PC-3 (cell line): Measurements from ENCODE around the gene ATRAID. TPM values are rescaled to one million over a fixed set of nuclear protein-coding genes. Genes with fewer than 3 reads are reported as not detected.

Experiments
- ATAC-seq: fragments of 200-7000 bp; cut with Tn5 transposase; 2 replicates; pipeline ENCODE4 v1.9.1; 2020; ENCODE audit warnings: mild to moderate bottlenecking, moderate library complexity
- BruUV-seq: library from RNA; stranded (reverse); fragments of 400-500 nt; replicated peaks from 2 replicates; lab custom pipeline; 2021; lab: Mats Ljungman, UMichigan
- CTCF ChIA-PET: fragments of 300-600 bp; sonication (Branson Sonifier 250); formaldehyde crosslinking; loops from one replicate; lab custom pipeline; 2022; ENCODE audit warnings: antibody characterized with exemption; lab: Charles Lee
- POLR2A ChIA-PET: fragments of 300-600 bp; sonication (Branson Sonifier 250); formaldehyde crosslinking; loops from one replicate; lab custom pipeline; 2022; ENCODE audit warnings: antibody characterized with exemption; ENCODE audit not compliant: unreplicated experiment; lab: Charles Lee
- DNase-seq: peaks from one replicate; pipeline ENCODE4 v3.0.0-alpha.2; 2015
- H2AFZ ChIP-seq: fragments of 300-600 bp; sonication (generic); 2 replicates; pipeline ENCODE4 v1.6.0; 2016; ENCODE audit warnings: antibody characterized with exemption, low read length
- H3F3A ChIP-seq: fragments of 300-600 bp; sonication (generic); one replicate; pipeline ENCODE4 v1.6.0; 2017; ENCODE audit warnings: antibody characterized with exemption, low read length, control low read depth, mild to moderate bottlenecking; ENCODE audit not compliant: unreplicated experiment
- H3K27ac ChIP-seq: fragments of 300-600 bp; sonication (generic); 2 replicates; pipeline ENCODE4 v1.5.1; 2016; ENCODE audit warnings: mild to moderate bottlenecking, low read length
- H3K27me3 ChIP-seq: fragments of 300-600 bp; sonication (generic); 2 replicates; pipeline ENCODE4 v1.6.1; 2016; ENCODE audit warnings: low read length, mixed read lengths
- H3K36me3 ChIP-seq: fragments of 300-600 bp; sonication (generic); 2 replicates; pipeline ENCODE4 v1.6.1; 2016; ENCODE audit warnings: low read depth, mixed run types, low read length, mixed read lengths
- H3K4me1 ChIP-seq: fragments of 300-600 bp; sonication (generic); 2 replicates; pipeline ENCODE4 v1.5.1; 2016; ENCODE audit warnings: low read length; ENCODE audit not compliant: insufficient read depth
- H3K4me2 ChIP-seq: fragments of 300-600 bp; sonication (generic); 2 replicates; pipeline ENCODE4 v1.6.0; 2016; ENCODE audit warnings: low read length
- H3K4me3 ChIP-seq: fragments of 300-600 bp; sonication (generic); 2 replicates; pipeline ENCODE4 v1.5.1; 2016; ENCODE audit warnings: mild to moderate bottlenecking, low read length, mixed read lengths
- H3K79me2 ChIP-seq: fragments of 300-600 bp; sonication (generic); 2 replicates; pipeline ENCODE4 v1.6.1; 2017; ENCODE audit warnings: low read length, mixed read lengths
- H3K9ac ChIP-seq: fragments of 300-600 bp; sonication (generic); 2 replicates; pipeline ENCODE4 v1.6.0; 2016; ENCODE audit warnings: mild to moderate bottlenecking, low read length
- H3K9me2 ChIP-seq: fragments of 300-600 bp; sonication (generic); replicated peaks from 2 replicates; pipeline ENCODE4 v1.6.1; 2016; ENCODE audit warnings: mixed run types, low read length, mixed read lengths
- H3K9me3 ChIP-seq: fragments of 300-600 bp; sonication (generic); 2 replicates; pipeline ENCODE4 v1.6.1; 2016; ENCODE audit warnings: low read length, mixed read lengths
- H4K20me1 ChIP-seq: fragments of 300-600 bp; sonication (generic); 2 replicates; pipeline ENCODE4 v1.6.1; 2016; ENCODE audit warnings: low read length, mixed read lengths
- EZH2 ChIP-seq: fragments of 300-600 bp; sonication (generic); IDR thresholded peaks from one replicate; pipeline ENCODE4 v1.6.1; 2017; ENCODE audit warnings: antibody characterized with exemption, mild to moderate bottlenecking, low read length; ENCODE audit not compliant: unreplicated experiment
- EZH2phosphoT487 ChIP-seq: fragments of 300-600 bp; sonication (generic); IDR thresholded peaks from 2 replicates; pipeline ENCODE4 v1.6.1; 2018; ENCODE audit warnings: mild to moderate bottlenecking, antibody characterized with exemption, low read length, borderline replicate concordance
- intact Hi-C: fragments of 100-400 bp; cut with micrococcal nuclease; formaldehyde crosslinking; loops from 2 replicates; pipeline ENCODE4 v1.9.0; 2023
- total RNA-seq: library from RNA; depleted of rRNA; stranded (reverse); fragments of >200 nt; gene quantifications from 2 replicates; pipeline ENCODE4 v1.2.3, GENCODE V29; 2014
- TF ChIP-seq, protein P1 (sequence below): fragments of 300-600 bp; sonication (generic); conservative IDR thresholded peaks from 2 replicates; pipeline ENCODE4 v1.5.1; 2017; ENCODE audit warnings: antibody characterized with exemption, low read depth, mild to moderate bottlenecking, low read length

ATRAID gene
- total RNA-seq, 1 experiment from 2014 or later = 111 TPM

DNA sequence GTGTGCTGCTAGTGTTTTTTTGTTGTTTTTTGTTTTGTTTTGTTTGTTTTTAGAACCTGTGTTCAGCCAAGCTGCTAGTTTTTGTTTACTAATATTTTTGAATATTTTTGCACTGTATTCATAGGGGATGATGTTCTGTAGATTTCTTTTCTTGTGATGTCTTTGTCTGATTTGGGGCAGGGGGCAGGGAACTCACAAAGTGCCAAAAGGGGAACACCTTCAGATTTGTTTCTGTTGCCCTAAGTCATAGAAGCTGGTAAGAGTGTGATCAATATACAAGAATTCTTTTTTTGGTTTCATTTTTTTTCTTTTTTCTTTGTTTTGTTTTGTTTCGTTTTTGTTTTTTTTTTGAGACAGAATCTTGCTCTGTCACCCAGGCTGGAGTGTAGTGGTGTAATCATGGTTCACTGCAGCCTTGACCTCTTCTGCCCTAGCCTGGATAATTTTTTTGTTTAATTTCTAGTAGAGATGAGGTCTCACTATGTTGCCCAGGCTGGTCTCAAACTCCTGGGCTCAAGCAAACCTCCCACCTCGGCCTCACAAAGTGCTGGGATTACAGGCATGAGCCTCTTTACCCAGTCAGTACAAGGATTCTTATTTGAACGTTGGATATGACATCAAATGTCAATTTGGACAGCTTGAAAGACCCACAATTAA, 32.4 kb upstream of the ATRAID start:
- no peaks in the 10 kb centered on the region for H3K36me3 ChIP-seq
- no peaks in the 10 kb centered on the region for H3F3A ChIP-seq
- intact Hi-C loops = no loop called here
- H3K4me1 ChIP-seq = no peaks in the 10 kb centered on the region
- H4K20me1 ChIP-seq = no peaks in the 10 kb centered on the region
- BruUV-seq = no TSS peak
- H3K9ac ChIP-seq = no peak overlapping the region
- H3K79me2 ChIP-seq = no peaks in the 10 kb centered on the region
- H3K9me2 ChIP-seq = no peaks in the 10 kb centered on the region
- H2AFZ ChIP-seq = no peak overlapping the region
- DNase-seq = no peak
- POLR2A ChIA-PET = interaction anchor here (0.7 kb wide), 1 partner anchor 114 kb away, joined by 5 read pairs; no protein-coding TSS in a partner anchor
- TF ChIP-seq EZH2 (no peak), EZH2phosphoT487 (no peak)
- TF ChIP-seq, protein P1, sequence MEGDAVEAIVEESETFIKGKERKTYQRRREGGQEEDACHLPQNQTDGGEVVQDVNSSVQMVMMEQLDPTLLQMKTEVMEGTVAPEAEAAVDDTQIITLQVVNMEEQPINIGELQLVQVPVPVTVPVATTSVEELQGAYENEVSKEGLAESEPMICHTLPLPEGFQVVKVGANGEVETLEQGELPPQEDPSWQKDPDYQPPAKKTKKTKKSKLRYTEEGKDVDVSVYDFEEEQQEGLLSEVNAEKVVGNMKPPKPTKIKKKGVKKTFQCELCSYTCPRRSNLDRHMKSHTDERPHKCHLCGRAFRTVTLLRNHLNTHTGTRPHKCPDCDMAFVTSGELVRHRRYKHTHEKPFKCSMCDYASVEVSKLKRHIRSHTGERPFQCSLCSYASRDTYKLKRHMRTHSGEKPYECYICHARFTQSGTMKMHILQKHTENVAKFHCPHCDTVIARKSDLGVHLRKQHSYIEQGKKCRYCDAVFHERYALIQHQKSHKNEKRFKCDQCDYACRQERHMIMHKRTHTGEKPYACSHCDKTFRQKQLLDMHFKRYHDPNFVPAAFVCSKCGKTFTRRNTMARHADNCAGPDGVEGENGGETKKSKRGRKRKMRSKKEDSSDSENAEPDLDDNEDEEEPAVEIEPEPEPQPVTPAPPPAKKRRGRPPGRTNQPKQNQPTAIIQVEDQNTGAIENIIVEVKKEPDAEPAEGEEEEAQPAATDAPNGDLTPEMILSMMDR = no peak
- CTCF ChIA-PET = no interaction called here
- H3K9me3 ChIP-seq = no peaks in the 10 kb centered on the region
- H3K4me3 ChIP-seq = no peak overlapping the region
- no peak overlapping the region for H3K4me2 ChIP-seq
- no peak overlapping the region for H3K27ac ChIP-seq
- ATAC-seq = no peak
- H3K27me3 ChIP-seq = peaks cover 41% of the 10 kb centered on the region

DNA sequence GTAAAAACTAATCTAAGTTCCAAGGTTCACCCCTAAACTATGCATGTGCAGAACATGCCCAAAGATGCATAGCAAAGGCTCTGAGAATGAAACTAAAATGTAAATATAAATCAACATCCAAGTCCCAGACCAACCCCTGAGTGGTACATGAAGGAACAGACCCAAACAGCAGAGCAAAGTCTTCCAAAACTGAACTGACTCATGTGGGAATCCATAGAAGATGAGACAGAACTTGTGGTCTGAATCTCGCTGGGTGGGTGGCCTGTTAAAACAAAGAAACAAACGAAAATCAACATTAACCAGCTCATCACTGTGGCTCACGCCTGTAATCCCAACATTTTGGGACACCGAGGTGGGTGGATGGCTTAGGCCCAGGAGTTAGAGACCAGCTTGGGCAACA, 29.5 kb upstream of the ATRAID start:
- TF ChIP-seq, protein P1 = no peak
- no peak overlapping the region for H3K27ac ChIP-seq
- no peaks in the 10 kb centered on the region for H3K9me2 ChIP-seq
- no peak overlapping the region for H3K4me3 ChIP-seq
- CTCF ChIA-PET = no interaction called here
- no peaks in the 10 kb centered on the region for H3K4me1 ChIP-seq
- POLR2A ChIA-PET = no interaction called here
- intact Hi-C loops = no loop called here
- no peak overlapping the region for H3K9ac ChIP-seq
- ATAC-seq (no peak), DNase-seq (no peak)
- no peaks in the 10 kb centered on the region for H3K79me2 ChIP-seq
- no peaks in the 10 kb centered on the region for H3F3A ChIP-seq
- no peak overlapping the region for H2AFZ ChIP-seq
- no peak overlapping the region for H3K4me2 ChIP-seq
- H3K36me3 ChIP-seq = no peaks in the 10 kb centered on the region
- BruUV-seq = no TSS peak
- no peaks in the 10 kb centered on the region for H3K9me3 ChIP-seq
- H3K27me3 ChIP-seq = peaks cover 26% of the 10 kb centered on the region
- H4K20me1 ChIP-seq = no peaks in the 10 kb centered on the region

- H4K20me1 ChIP-seq = no peaks in the 10 kb centered on the region
- no peak overlapping the region for H2AFZ ChIP-seq
- no peak for DNase-seq
- intact Hi-C loops = no loop called here
- H3K9ac ChIP-seq = no peak overlapping the region
- H3K9me2 ChIP-seq = no peaks in the 10 kb centered on the region
- H3K36me3 ChIP-seq = no peaks in the 10 kb centered on the region
- H3K4me3 ChIP-seq = no peak overlapping the region
- H3K27ac ChIP-seq = no peak overlapping the region
- TF ChIP-seq EZH2phosphoT487 (no peak), EZH2 (no peak)
- TF ChIP-seq, protein P1 = no peak
- ChIA-PET CTCF (no interaction called here), POLR2A (no interaction called here)
- peaks cover 13% of the 10 kb centered on the region for H3K27me3 ChIP-seq
- H3K9me3 ChIP-seq = no peaks in the 10 kb centered on the region
- H3K79me2 ChIP-seq = no peaks in the 10 kb centered on the region
- H3K4me2 ChIP-seq = no peak overlapping the region
- ATAC-seq = no peak
- H3F3A ChIP-seq = no peaks in the 10 kb centered on the region
- no peaks in the 10 kb centered on the region for H3K4me1 ChIP-seq
- no TSS peak for BruUV-seq
Measured at GRCh38 chr2:27184115-27184514, 27.7 kb upstream of the ATRAID start.
